Stimulated activated CD8-positive, alpha-beta memory T cell treated with anti-CD3 and anti-CD28 coated beads, Interleukin-12 subunit alpha, Interleukin-12 subunit beta, amount 100 ng/mL, for 4 hours (primary cell): ENCODE data around the gene TRDMT1.

Experiments used
- DNase-seq: peaks from one replicate; pipeline ENCODE4 v3.0.0-alpha.2; 2020; ENCODE audit warnings: low read depth

TRDMT1 gene

GRCh38 chr10:17229967-17230682 is 28.7 kb upstream of the TRDMT1 start:
- DNase-seq: peak; percentile 77

GRCh38 chr10:17229717-17229966 is 28.2 kb upstream of the TRDMT1 start:
- DNase-seq: no peak

- DNase-seq: peak; percentile 77
These were observed 27.7 kb upstream of the TRDMT1 start for GRCh38 chr10:17229016-17229716.

- peak; percentile 80 for DNase-seq
These were observed 26.9 kb upstream of the TRDMT1 start, which contains the start of gene VIM for GRCh38 chr10:17228091-17229015. TSS of gene VIM (plus strand) at chr10:17228241. CDS start at chr10:17229423, 1,182 bp downstream.

GRCh38 chr10:17227367-17228090 is 26.1 kb upstream of the TRDMT1 start:
- DNase-seq: no peak

GRCh38 chr10:17226891-17227303 is 25.4 kb upstream of the TRDMT1 start:
- DNase-seq: no peak

GRCh38 chr10:17225808-17226207 is 24.3 kb upstream of the TRDMT1 start:
- DNase-seq: no peak

GRCh38 chr10:17222329-17222728 is 20.9 kb upstream of the TRDMT1 start:
- DNase-seq: no peak

- DNase-seq: no peak
These were observed 19.2 kb upstream of the TRDMT1 start for GRCh38 chr10:17220652-17221100.

GRCh38 chr10:17219024-17219423 is 17.6 kb upstream of the TRDMT1 start:
- DNase-seq: no peak

- no peak for DNase-seq
These were observed 16.3 kb upstream of the TRDMT1 start for GRCh38 chr10:17217631-17218232.

- DNase-seq: no peak
These were observed 15.5 kb upstream of the TRDMT1 start for GRCh38 chr10:17216901-17217395.

GRCh38 chr10:17216217-17216900 is 14.9 kb upstream of the TRDMT1 start:
- DNase-seq: no peak

- no peak for DNase-seq
These were observed 14.3 kb upstream of the TRDMT1 start for GRCh38 chr10:17215782-17216122.

GRCh38 chr10:17214971-17215781 is 13.7 kb upstream of the TRDMT1 start:
- DNase-seq: no peak

GRCh38 chr10:17214526-17214925 is 13.1 kb upstream of the TRDMT1 start:
- no peak for DNase-seq

GRCh38 chr10:17213646-17214349 is 12.3 kb upstream of the TRDMT1 start:
- DNase-seq: no peak

GRCh38 chr10:17212802-17213221 is 11.3 kb upstream of the TRDMT1 start:
- DNase-seq: no peak

GRCh38 chr10:17210361-17210760 is 8.9 kb upstream of the TRDMT1 start:
- DNase-seq: no peak
